HG03039 (cell line): Measurements from ENCODE around the gene PAN3.

Experiments
- ATAC-seq: cut with Tn5 transposase; IDR thresholded peaks from one replicate; pipeline ENCODE4 v1.9.1; 2021; ENCODE audit warnings: mild to moderate bottlenecking, moderate library complexity; ENCODE audit not compliant: unreplicated experiment

Gene PAN3

DNA sequence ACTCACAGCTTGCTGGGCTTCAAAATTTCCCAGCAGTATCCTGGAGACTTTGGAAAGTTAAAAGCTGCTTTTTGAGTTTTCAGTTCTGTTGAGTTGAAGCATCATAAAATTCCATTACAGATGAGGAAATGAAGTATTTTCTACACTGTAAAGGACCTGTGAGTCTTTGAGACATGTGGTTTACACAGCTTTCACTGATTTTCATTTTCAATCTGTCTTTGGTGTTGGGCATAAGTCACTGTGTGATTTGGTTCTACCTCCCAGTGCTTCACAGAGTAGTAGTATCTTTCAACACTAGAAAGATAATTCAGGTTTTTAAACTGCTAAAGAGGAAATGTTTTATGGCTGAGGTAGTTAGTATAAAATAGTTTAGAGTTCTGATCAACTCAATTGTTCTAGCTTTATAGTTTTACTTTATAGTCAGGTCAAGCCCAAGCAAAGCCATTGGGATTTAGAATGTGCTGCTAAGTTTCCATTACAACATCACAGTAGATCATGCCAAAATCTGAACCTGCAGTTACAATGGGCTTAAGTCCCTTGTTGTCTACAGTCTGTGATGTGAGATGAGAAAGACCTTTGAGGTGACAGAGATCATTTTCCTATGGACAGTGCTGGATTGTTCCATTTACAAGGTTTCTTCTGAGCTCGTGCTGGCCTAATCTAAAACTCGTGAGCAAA is 195.0 kb downstream of the PAN3 start:
- ATAC-seq, result no peak

GRCh38 chr13:28336193-28336657 is 197.9 kb downstream of the PAN3 start:
- no peak for ATAC-seq

DNA sequence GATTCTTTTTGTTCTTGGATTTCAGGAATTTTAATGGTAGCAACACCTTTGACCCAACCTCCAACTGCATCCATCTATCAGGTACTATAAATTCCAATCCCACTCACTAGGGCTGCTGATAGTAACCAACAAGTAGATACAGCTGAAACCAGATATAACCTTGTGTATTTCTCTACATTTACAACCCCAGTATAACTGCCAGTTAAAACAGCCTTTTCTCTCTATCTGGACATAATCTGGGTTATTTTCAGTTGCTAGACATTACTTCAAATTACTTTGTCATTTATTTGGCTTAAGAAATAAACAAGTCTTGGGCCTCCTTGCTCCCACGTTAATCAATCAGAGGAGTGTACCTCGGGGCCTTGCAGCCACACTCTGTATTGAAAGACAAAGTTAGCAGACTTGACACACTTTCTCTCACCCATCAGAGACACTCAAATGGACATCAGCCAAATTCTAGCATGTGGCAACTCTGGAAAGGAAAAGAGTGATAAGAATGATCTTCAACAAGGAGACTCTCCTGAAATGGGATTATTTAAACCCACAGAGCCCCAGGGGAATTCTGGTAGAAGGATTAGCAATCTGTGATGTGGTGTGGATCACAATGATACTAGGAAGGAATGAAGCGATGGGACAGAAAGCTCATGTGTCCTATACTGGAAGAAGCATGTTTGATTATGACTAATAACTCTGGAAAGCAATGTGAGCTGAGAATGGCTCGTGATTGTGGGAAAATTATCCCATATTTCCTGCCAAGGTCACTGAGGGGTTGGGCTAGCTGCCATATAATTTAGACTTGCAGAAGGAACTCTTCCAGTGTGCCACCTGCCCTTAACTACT is 199.0 kb downstream of the PAN3 start:
- no peak for ATAC-seq

DNA sequence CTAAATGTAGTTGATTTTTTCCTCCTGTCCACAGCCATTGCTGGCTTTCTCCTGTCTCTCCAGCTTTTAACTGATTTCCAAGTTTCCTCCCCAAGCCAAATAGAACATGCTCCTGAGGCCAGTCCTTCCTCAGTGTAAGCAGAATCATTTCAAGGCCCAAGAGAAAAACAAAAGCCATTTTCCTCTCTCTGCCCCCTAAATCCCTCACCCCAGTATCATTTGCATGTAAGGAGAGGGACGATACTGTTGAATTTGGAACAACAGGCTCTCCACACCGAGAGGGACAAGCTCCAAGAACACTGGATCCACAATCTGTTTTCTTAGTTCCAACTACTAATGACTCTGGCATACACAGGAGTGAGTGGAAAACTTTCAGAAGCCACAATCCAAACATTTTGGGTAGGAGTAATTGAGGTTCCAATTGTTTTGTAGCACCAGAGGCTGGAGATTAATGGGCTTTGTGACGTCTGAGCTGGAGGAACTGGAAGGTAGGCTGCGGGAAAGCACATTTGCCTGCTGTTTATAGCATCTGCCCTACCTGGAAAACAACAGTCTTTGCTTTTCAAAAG is 199.7 kb downstream of the PAN3 start:
- ATAC-seq, result no peak

GRCh38 chr13:28338742-28339141 is 200.4 kb downstream of the PAN3 start:
- ATAC-seq, result no peak

DNA sequence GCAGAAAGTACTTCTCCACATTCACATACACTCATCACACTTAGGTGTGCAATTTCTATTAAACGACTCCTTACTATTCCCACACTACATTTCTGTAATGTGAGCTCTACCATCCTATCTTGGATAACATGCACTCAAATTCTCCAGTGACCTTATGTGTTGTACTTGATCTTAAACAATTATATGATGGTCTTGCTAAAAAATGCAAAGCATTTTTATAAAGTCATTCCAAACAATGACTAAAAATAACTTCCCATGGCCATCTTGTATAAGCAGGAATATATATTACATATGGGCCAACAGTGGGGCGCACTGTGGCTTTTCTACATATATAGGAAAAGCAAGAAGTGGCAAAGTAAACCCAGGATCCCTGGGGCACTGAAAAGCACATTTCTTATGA is 201.1 kb downstream of the PAN3 start:
- no peak for ATAC-seq

- ATAC-seq, result no peak
These were observed 202.0 kb downstream of the PAN3 start for GRCh38 chr13:28340272-28340793.

DNA sequence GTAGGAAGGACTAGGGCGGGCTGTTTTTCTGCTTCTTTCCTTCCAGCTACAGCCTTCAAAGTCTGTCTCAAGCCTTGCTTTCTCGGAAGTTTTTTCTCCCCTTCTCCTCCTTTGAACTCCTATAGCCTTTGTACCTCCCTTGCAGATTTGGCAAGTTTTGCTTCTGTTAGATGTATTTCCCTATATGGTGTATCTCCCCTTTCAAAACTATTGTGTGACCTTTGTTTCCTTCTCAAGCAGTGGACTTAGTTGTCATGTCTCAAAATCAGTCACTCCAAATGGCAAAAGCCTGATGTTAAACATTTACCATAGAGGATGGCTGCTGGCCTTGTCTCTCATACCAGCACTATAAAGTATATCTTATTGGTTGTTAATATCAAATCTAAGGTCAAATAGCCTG is 203.9 kb downstream of the PAN3 start:
- no peak for ATAC-seq

DNA sequence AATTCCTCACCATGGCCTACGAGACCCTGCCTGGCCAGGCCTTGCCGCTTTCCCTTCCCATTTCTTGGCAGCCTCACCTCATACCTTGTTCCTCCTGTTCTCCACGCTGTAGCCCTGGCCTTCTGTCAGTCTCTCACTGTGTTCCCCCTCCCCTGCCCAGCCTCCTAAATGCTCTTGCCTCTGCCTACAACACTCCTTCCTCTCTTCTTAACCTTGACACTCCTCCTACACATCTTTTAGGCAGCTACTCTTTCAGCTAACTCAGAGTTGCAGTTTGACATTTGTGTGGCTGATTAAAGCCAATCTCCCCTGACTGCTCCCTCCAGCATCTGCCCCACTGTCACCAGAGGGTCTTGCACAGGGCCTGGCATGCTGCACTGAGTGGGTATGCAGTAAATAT is 205.8 kb downstream of the PAN3 start:
- ATAC-seq, result no peak
